ENCODE measurements around the gene NRXN3.

- TF ChIP-seq EZH2 (IDR thresholded peaks at IDR 0.05; ENCODE audit: borderline replicate concordance, insufficient read depth, low read depth, low read length, poor library complexity, severe bottlenecking) (no peak), CTCF (IDR thresholded peaks at IDR 0.05) (no peak)
These were observed 974.7 kb downstream of the NRXN3 start for GRCh38 chr14:79144896-79145295.
